ENCODE data around the gene RNF215.

RNF215 gene

GRCh38 chr22:30433773-30434172, 46.6 kb upstream of the RNF215 start:
- no peak overlapping the region for H3K9ac ChIP-seq (ENCODE audit: low read length)
- H3K4me3 ChIP-seq (ENCODE audit: low read length) = no peak overlapping the region
- no peaks in the 10 kb centered on the region for H4K20me1 ChIP-seq (ENCODE audit: insufficient read depth, low read length)
- H3K79me2 ChIP-seq (ENCODE audit: low read length) = no peaks in the 10 kb centered on the region
- no peak for TF ChIP-seq EZH2phosphoT487 (IDR thresholded peaks at IDR 0.05; ENCODE audit: low read depth)
- TF ChIP-seq, protein P1, sequence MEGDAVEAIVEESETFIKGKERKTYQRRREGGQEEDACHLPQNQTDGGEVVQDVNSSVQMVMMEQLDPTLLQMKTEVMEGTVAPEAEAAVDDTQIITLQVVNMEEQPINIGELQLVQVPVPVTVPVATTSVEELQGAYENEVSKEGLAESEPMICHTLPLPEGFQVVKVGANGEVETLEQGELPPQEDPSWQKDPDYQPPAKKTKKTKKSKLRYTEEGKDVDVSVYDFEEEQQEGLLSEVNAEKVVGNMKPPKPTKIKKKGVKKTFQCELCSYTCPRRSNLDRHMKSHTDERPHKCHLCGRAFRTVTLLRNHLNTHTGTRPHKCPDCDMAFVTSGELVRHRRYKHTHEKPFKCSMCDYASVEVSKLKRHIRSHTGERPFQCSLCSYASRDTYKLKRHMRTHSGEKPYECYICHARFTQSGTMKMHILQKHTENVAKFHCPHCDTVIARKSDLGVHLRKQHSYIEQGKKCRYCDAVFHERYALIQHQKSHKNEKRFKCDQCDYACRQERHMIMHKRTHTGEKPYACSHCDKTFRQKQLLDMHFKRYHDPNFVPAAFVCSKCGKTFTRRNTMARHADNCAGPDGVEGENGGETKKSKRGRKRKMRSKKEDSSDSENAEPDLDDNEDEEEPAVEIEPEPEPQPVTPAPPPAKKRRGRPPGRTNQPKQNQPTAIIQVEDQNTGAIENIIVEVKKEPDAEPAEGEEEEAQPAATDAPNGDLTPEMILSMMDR (IDR thresholded peaks at IDR 0.05; ENCODE audit: low read depth, low read length) = no peak
- H3K27ac ChIP-seq (ENCODE audit: low read length) = no peak overlapping the region
- H2AFZ ChIP-seq (ENCODE audit: low read depth, low read length) = no peak overlapping the region
- no peak overlapping the region for H3K4me2 ChIP-seq (ENCODE audit: low read length)
- H3K9me3 ChIP-seq (ENCODE audit: insufficient read depth, low read length) = no peaks in the 10 kb centered on the region
- peaks cover 28% of the 10 kb centered on the region for H3K36me3 ChIP-seq (replicated peaks; ENCODE audit: low read depth, low read length)
- H3K4me1 ChIP-seq (ENCODE audit: low read length) = peaks cover 14% of the 10 kb centered on the region
- no peaks in the 10 kb centered on the region for H3K27me3 ChIP-seq (ENCODE audit: low read depth, low read length)

DNA sequence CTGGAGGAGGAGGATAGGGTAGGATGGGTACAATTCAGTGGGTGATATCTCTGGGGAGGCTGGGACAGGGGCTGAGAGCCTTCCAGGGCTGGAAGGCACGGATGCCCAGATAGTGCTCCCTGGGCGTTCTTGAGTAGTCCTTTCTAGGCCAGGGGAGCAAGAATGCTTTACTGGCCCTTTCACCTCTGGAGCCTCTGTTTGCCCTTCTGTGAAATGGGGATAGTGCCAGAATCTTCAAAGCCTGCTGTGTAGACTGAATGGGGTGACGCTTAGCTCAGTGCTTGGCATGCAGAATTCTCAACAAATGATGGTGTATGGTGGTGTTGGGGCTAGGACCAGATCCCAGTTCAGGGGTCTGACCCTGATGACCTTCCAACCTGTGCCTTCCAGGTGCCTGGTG, 46.0 kb upstream of the RNF215 start:
- no peak overlapping the region for H3K27ac ChIP-seq (ENCODE audit: low read length)
- H3K9me3 ChIP-seq (ENCODE audit: insufficient read depth, low read length) = no peaks in the 10 kb centered on the region
- H3K9ac ChIP-seq (ENCODE audit: low read length) = no peak overlapping the region
- no peaks in the 10 kb centered on the region for H3K27me3 ChIP-seq (ENCODE audit: low read depth, low read length)
- H3K79me2 ChIP-seq (ENCODE audit: low read length) = no peaks in the 10 kb centered on the region
- TF ChIP-seq EZH2phosphoT487 (IDR thresholded peaks at IDR 0.05; ENCODE audit: low read depth) = no peak
- TF ChIP-seq, protein P1 (IDR thresholded peaks at IDR 0.05; ENCODE audit: low read depth, low read length) = no peak
- H4K20me1 ChIP-seq (ENCODE audit: insufficient read depth, low read length) = no peaks in the 10 kb centered on the region
- peaks cover 14% of the 10 kb centered on the region for H3K4me1 ChIP-seq (ENCODE audit: low read length)
- H3K4me2 ChIP-seq (ENCODE audit: low read length) = no peak overlapping the region
- H3K36me3 ChIP-seq (replicated peaks; ENCODE audit: low read depth, low read length) = peaks cover 32% of the 10 kb centered on the region
- H3K4me3 ChIP-seq (ENCODE audit: low read length) = no peak overlapping the region
- H2AFZ ChIP-seq (ENCODE audit: low read depth, low read length) = no peak overlapping the region

- H2AFZ ChIP-seq (ENCODE audit: low read depth, low read length) = no peak overlapping the region
- H3K27ac ChIP-seq (ENCODE audit: low read length) = no peak overlapping the region
- peaks cover 14% of the 10 kb centered on the region for H3K4me1 ChIP-seq (ENCODE audit: low read length)
- TF ChIP-seq, protein P1 (IDR thresholded peaks at IDR 0.05; ENCODE audit: low read depth, low read length) = no peak
- TF ChIP-seq EZH2phosphoT487 (IDR thresholded peaks at IDR 0.05; ENCODE audit: low read depth) = no peak
- no peak overlapping the region for H3K4me3 ChIP-seq (ENCODE audit: low read length)
- no peaks in the 10 kb centered on the region for H3K79me2 ChIP-seq (ENCODE audit: low read length)
- no peaks in the 10 kb centered on the region for H3K9me3 ChIP-seq (ENCODE audit: insufficient read depth, low read length)
- no peaks in the 10 kb centered on the region for H3K27me3 ChIP-seq (ENCODE audit: low read depth, low read length)
- no peak overlapping the region for H3K4me2 ChIP-seq (ENCODE audit: low read length)
- H3K36me3 ChIP-seq (replicated peaks; ENCODE audit: low read depth, low read length) = peaks cover 38% of the 10 kb centered on the region
- H4K20me1 ChIP-seq (ENCODE audit: insufficient read depth, low read length) = no peaks in the 10 kb centered on the region
- no peak overlapping the region for H3K9ac ChIP-seq (ENCODE audit: low read length)
Measured at GRCh38 chr22:30432520-30432919, 45.3 kb upstream of the RNF215 start.

GRCh38 chr22:30432096-30432495, 44.9 kb upstream of the RNF215 start:
- H3K36me3 ChIP-seq (replicated peaks; ENCODE audit: low read depth, low read length) = peaks cover 42% of the 10 kb centered on the region
- H2AFZ ChIP-seq (ENCODE audit: low read depth, low read length) = no peak overlapping the region
- no peak overlapping the region for H3K9ac ChIP-seq (ENCODE audit: low read length)
- H3K4me2 ChIP-seq (ENCODE audit: low read length) = no peak overlapping the region
- 0 out of 2 replicates have a peak, but pooled peaks cover 2% of the 10 kb centered on the region for H4K20me1 ChIP-seq (ENCODE audit: insufficient read depth, low read length)
- H3K4me3 ChIP-seq (ENCODE audit: low read length) = no peak overlapping the region
- no peak overlapping the region for H3K27ac ChIP-seq (ENCODE audit: low read length)
- H3K9me3 ChIP-seq (ENCODE audit: insufficient read depth, low read length) = no peaks in the 10 kb centered on the region
- TF ChIP-seq, protein P1 (IDR thresholded peaks at IDR 0.05; ENCODE audit: low read depth, low read length) = no peak
- no peak for TF ChIP-seq EZH2phosphoT487 (IDR thresholded peaks at IDR 0.05; ENCODE audit: low read depth)
- H3K4me1 ChIP-seq (ENCODE audit: low read length) = peaks cover 14% of the 10 kb centered on the region
- H3K79me2 ChIP-seq (ENCODE audit: low read length) = peaks cover 2% of the 10 kb centered on the region
- no peaks in the 10 kb centered on the region for H3K27me3 ChIP-seq (ENCODE audit: low read depth, low read length)

All from OCI-LY3 (cell line).